Caco-2 (cell line): ENCODE measurements around the gene NLGN1. TPM values are rescaled to one million over a fixed set of nuclear protein-coding genes. Genes with fewer than 3 reads are reported as not detected.

ENCODE experiments used
- BruUV-seq: library from RNA; stranded (reverse); fragments of 400-500 nt; replicated peaks from 2 replicates; lab custom pipeline; 2021; lab: Mats Ljungman, UMichigan
- CTCF ChIA-PET: fragments of 300-600 bp; sonication (Branson Sonifier 250); formaldehyde crosslinking; loops from one replicate; lab custom pipeline; 2022; ENCODE audit warnings: antibody characterized with exemption; lab: Charles Lee
- POLR2A ChIA-PET: fragments of 300-600 bp; sonication (Branson Sonifier 250); formaldehyde crosslinking; loops from one replicate; lab custom pipeline; 2022; ENCODE audit warnings: antibody characterized with exemption; lab: Charles Lee
- DNase-seq, 2 experiments: peaks; one replicate each; pipeline versions ENCODE4 v3.0.0 to v3.0.0-alpha.2; 2020 to 2022
- H3K27me3 ChIP-seq: replicated peaks from 2 replicates; pipeline ENCODE4 v1.6.0; 2011; ENCODE audit warnings: low read length; ENCODE audit not compliant: control insufficient read depth, insufficient read depth
- H3K36me3 ChIP-seq: 2 replicates; pipeline ENCODE4 v1.5.1; 2011; ENCODE audit warnings: low read length; ENCODE audit not compliant: control insufficient read depth, insufficient read depth
- H3K4me1 ChIP-seq: fragments of 250-450 bp; sonication (Bioruptor Pico); 2 replicates; pipeline ENCODE4 v1.5.1; 2020; ENCODE audit warnings: mild to moderate bottlenecking
- H3K4me3 ChIP-seq: 2 replicates; pipeline ENCODE4 v1.5.1; 2011; ENCODE audit warnings: low read depth, mild to moderate bottlenecking, control low read depth, low read length
- H3K9me3 ChIP-seq: fragments of 250-450 bp; sonication (Bioruptor Pico); 2 replicates; pipeline ENCODE4 v1.5.1; 2020; ENCODE audit warnings: mild to moderate bottlenecking, moderate library complexity
- H3K27ac Mint-ChIP-seq: one replicate; pipeline ENCODE4 v1.8.0; 2022; ENCODE audit warnings: mixed read lengths; ENCODE audit not compliant: unreplicated experiment
- H3K27me3 Mint-ChIP-seq: one replicate; pipeline ENCODE4 v1.8.0; 2022; ENCODE audit warnings: mixed read lengths; ENCODE audit not compliant: insufficient read depth, unreplicated experiment
- H3K36me3 Mint-ChIP-seq: one replicate; pipeline ENCODE4 v1.8.0; 2022; ENCODE audit warnings: mild to moderate bottlenecking, mixed read lengths; ENCODE audit not compliant: insufficient read depth, unreplicated experiment
- H3K4me1 Mint-ChIP-seq: one replicate; pipeline ENCODE4 v1.8.0; 2022; ENCODE audit warnings: low read depth, mixed read lengths; ENCODE audit not compliant: unreplicated experiment
- H3K4me3 Mint-ChIP-seq: one replicate; pipeline ENCODE4 v1.8.0; 2022; ENCODE audit warnings: mild to moderate bottlenecking, moderate library complexity, mixed read lengths; ENCODE audit not compliant: unreplicated experiment
- H3K9me3 Mint-ChIP-seq: one replicate; pipeline ENCODE4 v1.8.0; 2022; ENCODE audit warnings: mixed read lengths; ENCODE audit not compliant: unreplicated experiment
- intact Hi-C: fragments of 100-400 bp; cut with micrococcal nuclease; formaldehyde crosslinking; loops from one replicate; pipeline ENCODE4 v1.10.0; 2022; ENCODE audit not compliant: unreplicated experiment
- total RNA-seq: library from RNA; stranded (reverse); gene quantifications from 2 replicates; pipeline ENCODE4 v1.2.3, GENCODE V29; 2022
- TF ChIP-seq, protein P1 (sequence below), 2 experiments: fragments of 200-600 bp in 1 of 2; IDR thresholded peaks; 1 replicate in 1 of 2; 2 replicates in 1 of 2; pipeline versions ENCODE4 v1.5.1 to v1.8.0; 2011 to 2022; ENCODE audit warnings: antibody characterized with exemption in 1 of 2, control low read depth in 1 of 2, inconsistent platforms in 1 of 2, low read depth in 1 of 2, low read length in 1 of 2, mild to moderate bottlenecking in 1 of 2, moderate library complexity in 1 of 2; ENCODE audit not compliant: insufficient read depth in 1 of 2, severe bottlenecking in 1 of 2, unreplicated experiment in 1 of 2

The NLGN1 gene
- total RNA-seq, 1 experiment from 2014 or later, result not detected

DNA sequence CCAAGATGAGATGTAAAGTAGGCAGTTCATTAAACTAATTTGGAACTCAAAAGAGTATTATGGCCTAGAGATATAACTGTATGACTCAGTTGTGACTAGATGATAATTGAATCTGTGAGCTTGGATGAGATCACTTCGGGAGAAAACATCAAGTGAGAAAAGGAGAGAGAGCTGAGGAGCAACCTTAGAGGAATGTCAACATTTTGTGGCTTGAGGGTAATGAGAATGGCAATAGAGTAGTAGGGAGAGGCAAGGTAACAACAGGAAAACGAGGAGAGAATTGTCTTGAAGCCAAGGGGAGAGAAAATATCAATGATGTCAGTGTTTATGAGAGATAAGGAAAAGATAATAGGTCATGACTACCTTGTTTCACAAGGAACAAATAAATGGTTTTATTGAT lies 580.2 kb downstream of the NLGN1 start:
- TF ChIP-seq, protein P1, sequence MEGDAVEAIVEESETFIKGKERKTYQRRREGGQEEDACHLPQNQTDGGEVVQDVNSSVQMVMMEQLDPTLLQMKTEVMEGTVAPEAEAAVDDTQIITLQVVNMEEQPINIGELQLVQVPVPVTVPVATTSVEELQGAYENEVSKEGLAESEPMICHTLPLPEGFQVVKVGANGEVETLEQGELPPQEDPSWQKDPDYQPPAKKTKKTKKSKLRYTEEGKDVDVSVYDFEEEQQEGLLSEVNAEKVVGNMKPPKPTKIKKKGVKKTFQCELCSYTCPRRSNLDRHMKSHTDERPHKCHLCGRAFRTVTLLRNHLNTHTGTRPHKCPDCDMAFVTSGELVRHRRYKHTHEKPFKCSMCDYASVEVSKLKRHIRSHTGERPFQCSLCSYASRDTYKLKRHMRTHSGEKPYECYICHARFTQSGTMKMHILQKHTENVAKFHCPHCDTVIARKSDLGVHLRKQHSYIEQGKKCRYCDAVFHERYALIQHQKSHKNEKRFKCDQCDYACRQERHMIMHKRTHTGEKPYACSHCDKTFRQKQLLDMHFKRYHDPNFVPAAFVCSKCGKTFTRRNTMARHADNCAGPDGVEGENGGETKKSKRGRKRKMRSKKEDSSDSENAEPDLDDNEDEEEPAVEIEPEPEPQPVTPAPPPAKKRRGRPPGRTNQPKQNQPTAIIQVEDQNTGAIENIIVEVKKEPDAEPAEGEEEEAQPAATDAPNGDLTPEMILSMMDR (IDR thresholded peaks at IDR 0.05; ENCODE audit: insufficient read depth in 1 of 2, low read depth in 1 of 2, low read length in 1 of 2, severe bottlenecking in 1 of 2, unreplicated experiment in 1 of 2), result no peak
- intact Hi-C loops, result no loop called here
- Histone ChIP-seq H3K36me3 (no peaks in the 10 kb centered on the region), H3K4me1 (no peaks in the 10 kb centered on the region), H3K9me3 (no peaks in the 10 kb centered on the region), H3K4me3 (no peak overlapping the region), H3K27me3 (no peaks in the 10 kb centered on the region)
- no peak overlapping the region for H3K4me3 Mint-ChIP-seq
- H3K36me3 Mint-ChIP-seq, result no peaks in the 10 kb centered on the region
- no TSS peak for BruUV-seq
- ChIA-PET CTCF (no interaction called here), POLR2A (no interaction called here)
- H3K4me1 Mint-ChIP-seq, result no peaks in the 10 kb centered on the region
- no peak for DNase-seq
- H3K27me3 Mint-ChIP-seq, result no peaks in the 10 kb centered on the region
- no peak overlapping the region for H3K27ac Mint-ChIP-seq
- no peaks in the 10 kb centered on the region for H3K9me3 Mint-ChIP-seq

GRCh38 chr3:173983343-173983742 lies 585.8 kb downstream of the NLGN1 start:
- H3K27ac Mint-ChIP-seq, result no peak overlapping the region
- no peaks in the 10 kb centered on the region for H3K36me3 Mint-ChIP-seq
- H3K9me3 ChIP-seq, result no peaks in the 10 kb centered on the region
- H3K27me3 Mint-ChIP-seq, result no peaks in the 10 kb centered on the region
- intact Hi-C loops, result no loop called here
- DNase-seq, result no peak
- POLR2A ChIA-PET, result no interaction called here
- no peaks in the 10 kb centered on the region for H3K36me3 ChIP-seq
- no peak overlapping the region for H3K4me3 ChIP-seq
- H3K4me1 ChIP-seq, result no peaks in the 10 kb centered on the region
- H3K4me3 Mint-ChIP-seq, result no peak overlapping the region
- BruUV-seq, result no TSS peak
- H3K9me3 Mint-ChIP-seq, result no peaks in the 10 kb centered on the region
- H3K27me3 ChIP-seq, result no peaks in the 10 kb centered on the region
- no peaks in the 10 kb centered on the region for H3K4me1 Mint-ChIP-seq
- CTCF ChIA-PET, result no interaction called here
- TF ChIP-seq, protein P1 (IDR thresholded peaks at IDR 0.05; ENCODE audit: insufficient read depth in 1 of 2, low read depth in 1 of 2, low read length in 1 of 2, severe bottlenecking in 1 of 2, unreplicated experiment in 1 of 2), result no peak

- H3K27me3 ChIP-seq, result no peaks in the 10 kb centered on the region
- POLR2A ChIA-PET, result no interaction called here
- no peak for DNase-seq
- no peak overlapping the region for H3K27ac Mint-ChIP-seq
- peaks cover 8% of the 10 kb centered on the region for H3K4me1 ChIP-seq
- BruUV-seq, result no TSS peak
- no peaks in the 10 kb centered on the region for H3K36me3 Mint-ChIP-seq
- CTCF ChIA-PET, result interaction anchor here (0.6 kb wide), 1 partner anchor 1157 kb away, joined by 4 read pairs; no protein-coding TSS in a partner anchor
- intact Hi-C loops, result no loop called here
- TF ChIP-seq, protein P1 (IDR thresholded peaks at IDR 0.05; ENCODE audit: insufficient read depth in 1 of 2, low read depth in 1 of 2, low read length in 1 of 2, severe bottlenecking in 1 of 2, unreplicated experiment in 1 of 2), result no peak
- H3K9me3 Mint-ChIP-seq, result no peaks in the 10 kb centered on the region
- H3K4me1 Mint-ChIP-seq, result no peaks in the 10 kb centered on the region
- H3K36me3 ChIP-seq, result no peaks in the 10 kb centered on the region
- H3K4me3 ChIP-seq, result no peak overlapping the region
- H3K9me3 ChIP-seq, result no peaks in the 10 kb centered on the region
- H3K4me3 Mint-ChIP-seq, result no peak overlapping the region
- no peaks in the 10 kb centered on the region for H3K27me3 Mint-ChIP-seq
These were observed 589.4 kb downstream of the NLGN1 start for GRCh38 chr3:173986861-173987410.
